ENCODE results near the gene F13A1.

The F13A1 gene

DNA sequence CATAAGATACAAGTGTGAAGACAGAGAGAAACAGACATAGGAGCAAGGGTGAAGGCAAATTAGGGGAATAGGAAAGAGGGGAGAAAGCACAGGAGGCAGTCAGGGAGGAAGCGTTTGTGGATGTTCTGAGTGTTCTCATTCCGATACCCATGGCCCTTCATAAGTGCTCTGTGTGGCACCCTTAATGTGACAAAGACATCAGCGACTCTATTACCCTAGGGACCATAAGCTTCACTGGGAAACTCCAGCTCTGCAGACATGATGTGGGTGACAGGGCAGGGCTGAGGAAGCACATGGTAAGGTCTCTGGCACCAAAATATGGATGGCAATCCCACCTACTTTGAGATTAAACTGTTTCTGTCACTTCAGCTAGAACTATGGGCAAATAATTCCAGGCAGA, 33.0 kb downstream of the F13A1 start:
- no peak overlapping the region for H3K4me3 ChIP-seq (ENCODE audit: insufficient read depth, low read depth, low read length)
- H3K27me3 ChIP-seq (ENCODE audit: control insufficient read depth, insufficient read depth, low read length, poor library complexity, severe bottlenecking): no peaks in the 10 kb centered on the region
- H3K27ac ChIP-seq (ENCODE audit: insufficient read depth, low read depth, low read length, poor library complexity, severe bottlenecking): no peak overlapping the region
- 93% methylated on average over 3 of the region's 3 CpGs for WGBS, 2 experiments
- H3K9me3 ChIP-seq (ENCODE audit: control insufficient read depth, low read length): no peaks in the 10 kb centered on the region
- H3K4me1 ChIP-seq (ENCODE audit: control insufficient read depth, insufficient read depth, low read length): no peaks in the 10 kb centered on the region
- no peaks in the 10 kb centered on the region for H3K36me3 ChIP-seq (ENCODE audit: control insufficient read depth, insufficient read depth, low read length)

DNA sequence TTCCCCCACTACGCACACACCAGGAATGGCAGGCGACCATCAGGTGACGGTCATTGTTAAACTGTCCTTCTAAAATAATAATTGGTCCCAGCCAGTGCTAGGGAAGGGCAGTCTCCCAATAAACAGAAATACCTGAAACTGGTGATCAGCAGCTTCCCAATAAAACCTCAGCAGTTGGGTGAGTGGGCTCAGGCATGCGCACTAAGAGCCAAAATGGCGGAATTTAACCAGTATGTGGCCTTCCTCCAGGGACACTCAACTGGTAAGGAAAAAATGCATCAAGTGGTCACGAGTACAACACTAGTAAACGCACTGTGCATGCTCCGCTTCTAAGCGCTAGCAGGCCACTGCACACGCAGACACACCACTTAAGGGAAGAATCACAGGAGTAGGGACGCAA, 34.8 kb downstream of the F13A1 start:
- no peaks in the 10 kb centered on the region for H3K27me3 ChIP-seq (ENCODE audit: control insufficient read depth, insufficient read depth, low read length, poor library complexity, severe bottlenecking)
- WGBS, 2 experiments: 94 to 97% methylated on average over 11 of the region's 11 CpGs
- no peak overlapping the region for H3K4me3 ChIP-seq (ENCODE audit: insufficient read depth, low read depth, low read length)
- H3K4me1 ChIP-seq (ENCODE audit: control insufficient read depth, insufficient read depth, low read length): no peaks in the 10 kb centered on the region
- no peaks in the 10 kb centered on the region for H3K36me3 ChIP-seq (ENCODE audit: control insufficient read depth, insufficient read depth, low read length)
- no peaks in the 10 kb centered on the region for H3K9me3 ChIP-seq (ENCODE audit: control insufficient read depth, low read length)
- no peak overlapping the region for H3K27ac ChIP-seq (ENCODE audit: insufficient read depth, low read depth, low read length, poor library complexity, severe bottlenecking)

DNA sequence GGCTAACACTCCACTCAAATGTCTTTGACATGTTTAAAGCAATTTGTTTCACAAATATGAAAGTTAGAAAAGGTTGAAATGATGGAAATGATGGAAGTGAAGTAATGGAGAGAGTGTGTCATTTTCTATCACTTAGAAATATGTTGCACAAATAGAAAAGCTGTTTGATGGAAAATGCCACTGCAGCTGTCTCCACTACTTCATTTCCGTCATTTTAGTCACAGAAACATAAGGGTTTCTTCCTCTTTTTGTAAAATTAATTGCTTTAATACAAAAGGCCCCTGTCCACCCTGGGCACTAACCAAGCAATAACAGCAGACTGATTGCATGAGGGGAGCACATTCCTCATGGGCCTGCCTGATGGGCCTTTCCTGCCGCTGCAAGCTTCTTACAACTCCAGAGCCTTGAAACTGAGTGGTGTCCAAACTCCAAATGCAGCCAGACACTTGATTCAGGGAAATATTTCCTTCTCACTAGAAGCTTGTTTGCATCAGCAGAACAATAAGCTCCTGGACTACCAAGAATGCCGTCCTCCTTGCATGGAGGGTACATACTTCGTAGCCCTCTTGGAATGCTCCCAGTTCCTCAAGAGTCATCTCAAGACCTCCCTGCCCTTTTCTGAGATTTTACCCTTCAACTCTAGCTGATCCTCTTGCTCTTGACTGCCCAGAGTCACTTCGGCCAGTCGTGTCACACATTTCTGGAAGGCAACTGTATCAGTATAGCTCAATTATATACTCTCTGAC, 36.1 kb downstream of the F13A1 start:
- H3K27me3 ChIP-seq (ENCODE audit: control insufficient read depth, insufficient read depth, low read length, poor library complexity, severe bottlenecking): no peaks in the 10 kb centered on the region
- no peaks in the 10 kb centered on the region for H3K4me1 ChIP-seq (ENCODE audit: control insufficient read depth, insufficient read depth, low read length)
- WGBS, 2 experiments: 89 to 95% methylated on average over 6 of the region's 6 CpGs
- no peak overlapping the region for H3K4me3 ChIP-seq (ENCODE audit: insufficient read depth, low read depth, low read length)
- no peaks in the 10 kb centered on the region for H3K36me3 ChIP-seq (ENCODE audit: control insufficient read depth, insufficient read depth, low read length)
- no peak overlapping the region for H3K27ac ChIP-seq (ENCODE audit: insufficient read depth, low read depth, low read length, poor library complexity, severe bottlenecking)
- no peaks in the 10 kb centered on the region for H3K9me3 ChIP-seq (ENCODE audit: control insufficient read depth, low read length)

DNA sequence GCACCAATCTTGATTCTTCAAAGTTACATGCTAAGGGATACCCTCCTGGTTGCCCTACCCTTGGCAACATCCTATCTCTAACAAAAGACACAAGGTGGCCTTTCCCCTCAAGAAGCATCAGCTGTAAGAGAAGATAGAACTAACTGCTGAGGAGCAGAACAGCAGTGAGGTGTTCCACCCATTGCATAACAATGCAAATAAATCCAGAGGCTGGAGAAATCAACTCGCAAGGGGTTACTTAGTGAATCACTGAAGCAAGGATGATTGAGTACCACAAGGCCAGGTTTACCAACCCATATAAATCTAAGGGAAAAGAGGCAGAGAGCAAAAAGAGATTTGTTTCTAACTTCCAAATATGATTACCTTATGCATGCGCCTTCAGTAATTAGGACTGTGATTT, 36.7 kb downstream of the F13A1 start:
- Histone ChIP-seq H3K4me3 (ENCODE audit: insufficient read depth, low read depth, low read length) (no peak overlapping the region), H3K27ac (ENCODE audit: insufficient read depth, low read depth, low read length, poor library complexity, severe bottlenecking) (no peak overlapping the region), H3K4me1 (ENCODE audit: control insufficient read depth, insufficient read depth, low read length) (no peaks in the 10 kb centered on the region), H3K9me3 (ENCODE audit: control insufficient read depth, low read length) (no peaks in the 10 kb centered on the region), H3K27me3 (ENCODE audit: control insufficient read depth, insufficient read depth, low read length, poor library complexity, severe bottlenecking) (no peaks in the 10 kb centered on the region), H3K36me3 (ENCODE audit: control insufficient read depth, insufficient read depth, low read length) (no peaks in the 10 kb centered on the region)
- WGBS, 2 experiments: 84 to 100% methylated on average over 1 to 2 of the region's 2 CpGs

DNA sequence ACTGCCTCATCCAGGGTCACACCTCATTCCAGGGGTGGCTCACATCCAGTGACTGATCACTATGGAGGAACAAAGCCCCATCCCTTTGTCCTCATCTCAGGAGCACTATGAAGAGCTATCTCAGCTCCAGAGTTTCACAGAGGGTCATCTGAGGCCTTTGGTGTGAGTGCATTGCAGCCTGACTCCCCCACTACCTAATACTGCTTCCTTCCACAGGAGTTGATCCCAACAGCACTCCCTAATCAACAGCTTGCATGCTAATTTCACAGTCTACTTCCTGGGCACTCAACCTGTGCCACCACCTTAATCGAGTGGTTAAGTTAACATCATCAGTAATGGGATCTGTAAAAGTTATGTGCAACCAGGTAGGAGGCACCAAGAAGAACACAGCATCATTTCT, 37.7 kb downstream of the F13A1 start:
- Histone ChIP-seq H3K27ac (ENCODE audit: insufficient read depth, low read depth, low read length, poor library complexity, severe bottlenecking) (no peak overlapping the region), H3K27me3 (ENCODE audit: control insufficient read depth, insufficient read depth, low read length, poor library complexity, severe bottlenecking) (no peaks in the 10 kb centered on the region), H3K9me3 (ENCODE audit: control insufficient read depth, low read length) (no peaks in the 10 kb centered on the region), H3K36me3 (ENCODE audit: control insufficient read depth, insufficient read depth, low read length) (no peaks in the 10 kb centered on the region), H3K4me1 (ENCODE audit: control insufficient read depth, insufficient read depth, low read length) (no peaks in the 10 kb centered on the region), H3K4me3 (ENCODE audit: insufficient read depth, low read depth, low read length) (no peak overlapping the region)
- 86 to 100% methylated on average over 1 of the region's 1 CpG for WGBS, 2 experiments

DNA sequence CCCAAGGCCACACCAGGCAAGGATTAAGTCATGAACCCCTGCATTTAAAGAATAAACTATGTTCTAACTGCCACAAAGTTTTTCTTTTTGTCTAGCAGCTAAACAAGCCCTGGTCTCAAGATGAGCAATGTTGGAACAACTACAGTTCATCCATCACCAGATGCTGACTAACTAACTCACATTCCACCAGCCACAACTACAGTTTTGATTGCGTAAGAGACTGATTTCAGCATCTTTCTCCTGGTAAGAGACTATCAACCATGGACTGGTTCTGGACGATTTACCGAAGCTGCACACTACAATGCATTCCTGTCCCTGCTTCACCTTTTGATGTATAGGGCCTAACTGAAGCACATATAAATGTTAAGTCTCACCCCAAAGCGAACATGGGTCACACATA, 43.0 kb downstream of the F13A1 start:
- Histone ChIP-seq H3K36me3 (ENCODE audit: control insufficient read depth, insufficient read depth, low read length) (no peaks in the 10 kb centered on the region), H3K4me3 (ENCODE audit: insufficient read depth, low read depth, low read length) (no peak overlapping the region), H3K27me3 (ENCODE audit: control insufficient read depth, insufficient read depth, low read length, poor library complexity, severe bottlenecking) (no peaks in the 10 kb centered on the region), H3K4me1 (ENCODE audit: control insufficient read depth, insufficient read depth, low read length) (no peaks in the 10 kb centered on the region), H3K9me3 (ENCODE audit: control insufficient read depth, low read length) (no peaks in the 10 kb centered on the region), H3K27ac (ENCODE audit: insufficient read depth, low read depth, low read length, poor library complexity, severe bottlenecking) (no peak overlapping the region)
- WGBS, 2 experiments: 93 to 94% methylated on average over 4 of the region's 4 CpGs

DNA sequence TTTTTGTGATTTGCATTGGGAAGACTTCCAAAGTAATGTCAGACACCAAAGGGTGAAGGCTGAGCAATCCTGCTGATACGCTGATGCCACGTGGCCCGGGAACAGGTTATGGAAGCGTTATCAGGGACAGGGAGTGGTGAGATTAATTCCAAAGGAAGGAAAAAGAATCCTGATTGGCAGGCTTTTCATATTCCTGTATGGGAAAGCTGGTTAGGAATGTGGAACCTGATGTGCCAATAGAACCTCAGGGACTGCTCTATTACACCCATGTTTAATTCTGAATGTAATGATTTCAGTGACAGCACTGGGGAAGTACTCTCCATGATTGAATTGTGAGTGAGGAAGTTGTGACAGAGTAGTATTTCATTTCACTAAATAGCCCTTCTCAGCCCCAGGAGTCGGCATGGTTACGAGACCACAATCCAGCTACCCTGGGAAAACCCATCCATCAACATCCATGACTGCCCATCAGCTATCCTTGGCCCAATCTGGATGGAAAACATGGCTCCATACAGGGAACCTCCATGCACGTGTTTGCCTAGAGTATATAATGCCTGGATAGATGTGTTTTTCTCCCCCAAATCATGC, 49.4 kb downstream of the F13A1 start:
- no peaks in the 10 kb centered on the region for H3K4me1 ChIP-seq (ENCODE audit: control insufficient read depth, insufficient read depth, low read length)
- 85 to 92% methylated on average over 7 of the region's 7 CpGs for WGBS, 2 experiments
- H3K9me3 ChIP-seq (ENCODE audit: control insufficient read depth, low read length): no peaks in the 10 kb centered on the region
- H3K36me3 ChIP-seq (ENCODE audit: control insufficient read depth, insufficient read depth, low read length): no peaks in the 10 kb centered on the region
- no peaks in the 10 kb centered on the region for H3K27me3 ChIP-seq (ENCODE audit: control insufficient read depth, insufficient read depth, low read length, poor library complexity, severe bottlenecking)
- no peak overlapping the region for H3K4me3 ChIP-seq (ENCODE audit: insufficient read depth, low read depth, low read length)
- H3K27ac ChIP-seq (ENCODE audit: insufficient read depth, low read depth, low read length, poor library complexity, severe bottlenecking): no peak overlapping the region

DNA sequence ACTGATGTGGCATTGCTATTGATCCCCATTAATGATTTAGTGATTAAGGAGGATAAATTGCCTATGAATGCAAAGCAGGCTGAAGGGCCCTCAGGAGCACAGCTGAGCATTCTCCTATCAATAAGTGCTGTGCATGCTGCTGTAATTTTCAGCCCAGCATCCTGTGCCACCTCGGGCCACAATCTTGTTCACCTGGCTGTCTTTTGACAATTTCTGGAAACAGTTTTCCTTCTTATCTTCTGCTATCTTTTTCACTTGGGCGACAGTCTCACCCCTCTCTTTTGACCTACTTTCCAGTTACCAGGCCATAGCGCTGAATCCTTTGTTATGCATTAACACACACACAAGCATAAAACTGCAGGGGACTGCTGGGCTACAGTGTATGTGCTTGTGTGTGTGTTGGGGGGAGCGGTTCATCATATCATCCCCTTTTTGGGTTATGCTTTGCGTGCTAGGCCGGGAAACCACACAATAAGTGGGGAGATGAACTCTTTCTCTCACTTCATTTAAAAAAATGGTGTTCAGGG, 60.2 kb downstream of the F13A1 start:
- H3K27me3 ChIP-seq (ENCODE audit: control insufficient read depth, insufficient read depth, low read length, poor library complexity, severe bottlenecking): no peaks in the 10 kb centered on the region
- peaks cover 6% of the 10 kb centered on the region for H3K4me1 ChIP-seq (ENCODE audit: control insufficient read depth, insufficient read depth, low read length)
- no peak overlapping the region for H3K27ac ChIP-seq (ENCODE audit: insufficient read depth, low read depth, low read length, poor library complexity, severe bottlenecking)
- H3K4me3 ChIP-seq (ENCODE audit: insufficient read depth, low read depth, low read length): no peak overlapping the region
- H3K9me3 ChIP-seq (ENCODE audit: control insufficient read depth, low read length): no peaks in the 10 kb centered on the region
- H3K36me3 ChIP-seq (ENCODE audit: control insufficient read depth, insufficient read depth, low read length): no peaks in the 10 kb centered on the region
- WGBS, 2 experiments: 75 to 83% methylated on average over 3 to 6 of the region's 6 CpGs

DNA sequence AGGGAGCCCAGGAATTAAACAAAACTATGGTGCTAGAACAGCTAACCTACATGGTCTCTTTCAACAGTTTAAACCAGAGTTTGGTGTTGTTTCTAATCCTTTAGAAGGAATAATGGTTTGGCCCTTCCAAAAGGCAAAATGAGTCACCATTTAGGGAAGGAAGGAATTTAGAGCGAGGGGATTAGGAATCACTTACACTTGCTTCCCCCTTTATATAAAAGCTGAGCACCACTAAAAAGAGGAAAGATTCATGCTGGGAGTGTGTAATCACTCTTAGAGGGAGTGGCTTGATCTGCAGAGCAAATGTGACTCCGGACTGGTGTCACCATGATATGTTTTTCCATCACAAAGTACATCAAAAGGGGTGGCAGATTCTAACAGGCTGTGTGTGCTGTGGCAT, 63.6 kb downstream of the F13A1 start:
- Histone ChIP-seq H3K36me3 (ENCODE audit: control insufficient read depth, insufficient read depth, low read length) (no peaks in the 10 kb centered on the region), H3K4me3 (ENCODE audit: insufficient read depth, low read depth, low read length) (no peak overlapping the region), H3K9me3 (ENCODE audit: control insufficient read depth, low read length) (no peaks in the 10 kb centered on the region), H3K27me3 (ENCODE audit: control insufficient read depth, insufficient read depth, low read length, poor library complexity, severe bottlenecking) (no peaks in the 10 kb centered on the region), H3K4me1 (ENCODE audit: control insufficient read depth, insufficient read depth, low read length) (peaks cover 6% of the 10 kb centered on the region), H3K27ac (ENCODE audit: insufficient read depth, low read depth, low read length, poor library complexity, severe bottlenecking) (no peak overlapping the region)
- WGBS, 2 experiments: 44 to 55% methylated on average over 1 to 2 of the region's 2 CpGs

DNA sequence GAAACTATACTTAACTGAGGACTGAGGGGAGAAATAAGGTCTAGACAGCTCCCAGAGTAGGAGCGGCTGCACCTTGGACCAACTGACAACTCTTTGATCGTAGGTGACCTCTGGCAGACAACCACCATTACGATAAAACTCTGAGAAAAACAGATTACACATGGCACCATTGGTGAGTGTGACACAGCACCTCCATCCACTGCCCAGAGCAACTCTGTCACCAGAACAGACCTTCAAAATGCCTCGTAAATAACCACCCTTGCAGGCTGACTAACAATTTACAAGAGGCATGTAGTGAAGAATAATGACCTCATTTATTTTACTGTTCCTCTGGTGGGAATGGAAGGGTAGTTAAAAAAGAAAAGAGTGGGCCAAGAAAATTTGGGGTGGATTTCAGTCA, 64.2 kb downstream of the F13A1 start:
- Histone ChIP-seq H3K36me3 (ENCODE audit: control insufficient read depth, insufficient read depth, low read length) (no peaks in the 10 kb centered on the region), H3K4me1 (ENCODE audit: control insufficient read depth, insufficient read depth, low read length) (peaks cover 6% of the 10 kb centered on the region), H3K27me3 (ENCODE audit: control insufficient read depth, insufficient read depth, low read length, poor library complexity, severe bottlenecking) (no peaks in the 10 kb centered on the region), H3K27ac (ENCODE audit: insufficient read depth, low read depth, low read length, poor library complexity, severe bottlenecking) (no peak overlapping the region), H3K9me3 (ENCODE audit: control insufficient read depth, low read length) (no peaks in the 10 kb centered on the region), H3K4me3 (ENCODE audit: insufficient read depth, low read depth, low read length) (no peak overlapping the region)
- 92 to 94% methylated on average over 3 to 4 of the region's 4 CpGs for WGBS, 2 experiments
